ENCODE results near the gene USP3. TPM values are rescaled to one million over a fixed set of nuclear protein-coding genes. Genes with fewer than 3 reads are reported as not detected.

The USP3 gene
- total and polyA plus RNA-seq, 3 donors from 2014 or later: 23.2 to 43.1 (median 38.5) TPM

- H3K27me3 ChIP-seq: no peaks in the 10 kb centered on the region
- no peaks in the 10 kb centered on the region for H3K9me3 ChIP-seq
- no peak for DNase-seq
- H3K4me3 ChIP-seq: no peak overlapping the region
- peaks cover 24% of the 10 kb centered on the region for H3K4me1 ChIP-seq
- intact Hi-C loops (cut with DNase I; ENCODE audit: low total_unique reads): loop anchor here (5.0 kb wide), 1 partner anchor 98 kb away; the partner anchor contains the start of gene FBXL22
- TF ChIP-seq POLR2A (IDR thresholded peaks at IDR 0.05): no peak
- TF ChIP-seq CTCF (IDR thresholded peaks at IDR 0.05): no peak
- WGBS, 2 donors: 87 to 97% methylated on average over 4 of the region's 4 CpGs
- H3K27ac ChIP-seq: no peak overlapping the region
- no peaks in the 10 kb centered on the region for H3K36me3 ChIP-seq (ENCODE audit: low read depth, missing control alignments)
Measured at GRCh38 chr15:63499611-63500010, 4.8 kb upstream of the USP3 start.

GRCh38 chr15:63500265-63501250 is 3.8 kb upstream of the USP3 start:
- TF ChIP-seq POLR2A (IDR thresholded peaks at IDR 0.05) (no peak), CTCF (IDR thresholded peaks at IDR 0.05) (no peak)
- Histone ChIP-seq H3K4me3 (peak overlapping the region in 1 of 2 donors; percentile 24), H3K27me3 (no peaks in the 10 kb centered on the region), H3K27ac (peak overlapping the region in 1 of 2 donors; percentile 96), H3K9me3 (no peaks in the 10 kb centered on the region), H3K4me1 (peaks cover 24% of the 10 kb centered on the region), H3K36me3 (ENCODE audit: low read depth, missing control alignments) (no peaks in the 10 kb centered on the region)
- intact Hi-C loops (cut with DNase I; ENCODE audit: low total_unique reads): loop anchor here (5.0 kb wide), 1 partner anchor 97 kb away; the partner anchor contains the start of gene FBXL22
- DNase-seq: no peak
- WGBS, 2 donors: 63 to 67% methylated on average over 8 of the region's 8 CpGs

DNA sequence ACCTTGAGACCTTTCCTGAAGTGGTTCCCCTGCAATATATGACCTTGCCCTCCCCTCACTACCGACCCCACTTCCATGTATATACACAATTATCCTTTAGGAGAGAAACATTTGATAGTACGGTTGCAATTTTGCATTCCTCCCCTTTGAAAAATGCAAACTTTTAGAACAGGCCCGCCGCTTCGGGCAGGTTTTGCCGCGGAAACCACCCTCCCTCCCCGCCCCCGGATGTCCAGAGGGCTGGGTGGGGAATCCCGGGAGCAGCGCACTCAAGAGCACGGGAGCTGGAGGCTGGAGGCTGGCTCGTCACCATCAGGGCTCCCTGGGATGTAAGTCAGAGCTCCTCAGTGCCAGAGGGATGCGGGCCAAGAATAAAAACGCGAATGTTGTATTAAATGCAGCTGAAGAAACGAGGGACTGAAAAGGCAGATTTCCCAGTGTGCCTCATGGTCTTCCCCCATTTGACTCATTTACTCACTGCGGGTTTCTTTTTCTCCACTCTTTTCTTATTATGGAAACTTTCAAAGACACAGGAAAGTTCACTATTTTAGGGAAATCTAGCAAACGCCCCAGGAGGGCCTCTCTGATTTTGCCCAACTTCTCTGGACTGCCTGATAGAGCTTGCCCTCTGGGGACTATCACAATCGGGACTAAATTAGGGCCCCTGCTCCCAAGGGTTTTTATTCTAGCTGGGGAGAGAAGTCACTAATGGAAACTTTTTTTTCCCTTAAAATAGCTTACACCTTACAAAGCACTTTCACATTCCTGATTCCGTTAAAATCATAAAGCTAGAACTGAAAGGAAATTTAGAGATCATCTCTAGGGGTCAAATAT is 2.9 kb upstream of the USP3 start:
- peak; percentile 84 for DNase-seq
- H3K9me3 ChIP-seq: no peaks in the 10 kb centered on the region
- no peaks in the 10 kb centered on the region for H3K27me3 ChIP-seq
- intact Hi-C loops (cut with DNase I; ENCODE audit: low total_unique reads): loop anchor here (5.0 kb wide), 1 partner anchor 96 kb away; the partner anchor contains the start of gene FBXL22
- peak overlapping the region in 1 of 2 donors; percentile 24 for H3K4me3 ChIP-seq
- peak overlapping the region; percentile 87 to 96 for H3K27ac ChIP-seq
- 4 to 12% methylated on average over 12 to 21 of the region's 21 CpGs for WGBS, 2 donors
- peaks cover 27% of the 10 kb centered on the region for H3K4me1 ChIP-seq
- no peaks in the 10 kb centered on the region for H3K36me3 ChIP-seq (ENCODE audit: low read depth, missing control alignments)
- no peak for TF ChIP-seq CTCF (IDR thresholded peaks at IDR 0.05)
- TF ChIP-seq POLR2A (IDR thresholded peaks at IDR 0.05): no peak

- H3K27ac ChIP-seq: peak overlapping the region; percentile 87 to 96
- H3K36me3 ChIP-seq (ENCODE audit: low read depth, missing control alignments): no peaks in the 10 kb centered on the region
- peaks cover 30% of the 10 kb centered on the region for H3K4me1 ChIP-seq
- TF ChIP-seq CTCF (IDR thresholded peaks at IDR 0.05) (no peak), POLR2A (IDR thresholded peaks at IDR 0.05) (no peak)
- no peaks in the 10 kb centered on the region for H3K27me3 ChIP-seq
- intact Hi-C loops (cut with DNase I; ENCODE audit: low total_unique reads): loop anchor here (5.0 kb wide), 1 partner anchor 95 kb away; the partner anchor contains the start of gene FBXL22
- DNase-seq: no peak
- H3K9me3 ChIP-seq: no peaks in the 10 kb centered on the region
- WGBS, 2 donors: 61 to 64% methylated on average over 15 of the region's 15 CpGs
- H3K4me3 ChIP-seq: no peak overlapping the region
Measured at GRCh38 chr15:63502137-63502766, 2.1 kb upstream of the USP3 start.

Measured in testis (tissue), 3 donors.